HG02884 (cell line): Measurements from ENCODE around the gene C17orf75.

Source experiments
- ATAC-seq: cut with Tn5 transposase; IDR thresholded peaks from one replicate; pipeline ENCODE4 v1.9.1; 2021; ENCODE audit warnings: mild to moderate bottlenecking, moderate library complexity; ENCODE audit not compliant: unreplicated experiment

Gene C17orf75

DNA sequence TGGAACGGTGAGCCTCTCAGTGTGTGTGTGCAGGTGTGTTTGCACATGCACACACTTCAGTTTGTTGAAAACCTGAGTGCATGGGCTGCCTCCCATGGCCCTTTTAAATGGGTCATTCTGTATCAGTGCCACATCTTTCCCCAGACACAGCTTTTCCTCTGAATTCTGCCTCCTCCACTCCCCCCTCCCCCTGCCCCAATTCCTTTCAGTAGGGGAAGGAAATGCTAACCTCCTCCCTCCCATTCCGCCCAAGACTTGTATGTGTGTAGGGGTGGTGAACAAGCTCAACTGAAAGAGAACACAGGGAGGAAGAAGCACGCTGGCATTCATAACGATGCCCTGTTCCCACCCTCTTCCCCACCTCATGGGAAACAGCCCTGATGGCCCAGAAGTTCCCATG lies 34.3 kb downstream of the C17orf75 start:
- no peak for ATAC-seq

DNA sequence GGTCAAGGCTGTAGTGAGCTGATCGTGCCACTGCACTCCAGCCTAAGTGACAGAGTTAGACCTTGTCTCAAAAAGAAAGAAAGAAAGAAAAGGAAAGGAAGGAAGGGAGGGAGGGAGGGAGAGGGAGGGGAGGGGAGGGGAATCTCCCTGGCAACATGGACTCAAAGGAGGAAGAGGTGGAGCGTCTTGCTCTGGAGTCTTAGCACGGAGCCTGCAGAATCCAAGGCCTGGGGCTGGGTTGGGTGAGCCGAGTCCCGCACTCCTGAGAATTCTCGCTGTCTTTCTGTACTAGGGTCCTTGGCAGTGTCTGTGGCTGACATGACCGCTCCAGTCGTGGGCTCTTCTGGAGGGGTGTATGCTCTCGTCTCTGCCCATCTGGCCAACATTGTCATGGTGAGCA lies 36.9 kb downstream of the C17orf75 start:
- no peak for ATAC-seq

DNA sequence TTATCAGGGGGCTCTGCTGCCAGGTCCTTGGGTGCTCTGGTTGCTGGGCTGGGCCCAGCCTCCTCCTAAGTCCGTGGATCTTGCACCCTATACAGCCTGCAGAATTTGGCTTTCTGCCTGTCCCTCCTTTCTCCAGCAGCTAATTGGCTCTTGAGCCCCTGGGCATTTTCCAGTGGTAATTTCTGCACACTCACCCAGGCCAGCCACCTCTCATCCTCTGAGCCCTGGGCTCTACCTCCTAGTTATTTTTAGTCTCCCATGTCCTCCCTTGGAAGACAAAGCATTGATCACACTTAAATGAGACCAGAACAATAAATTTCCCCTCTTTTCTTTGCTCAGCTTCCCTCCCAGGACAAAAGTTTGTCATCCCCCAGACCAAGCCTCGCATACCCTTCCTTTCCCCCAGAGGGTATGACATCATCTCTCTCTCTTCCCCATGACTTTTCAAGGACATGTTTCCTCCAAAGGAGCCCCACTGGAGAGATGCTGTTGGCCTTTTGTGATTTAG lies 38.1 kb downstream of the C17orf75 start:
- ATAC-seq, result no peak

DNA sequence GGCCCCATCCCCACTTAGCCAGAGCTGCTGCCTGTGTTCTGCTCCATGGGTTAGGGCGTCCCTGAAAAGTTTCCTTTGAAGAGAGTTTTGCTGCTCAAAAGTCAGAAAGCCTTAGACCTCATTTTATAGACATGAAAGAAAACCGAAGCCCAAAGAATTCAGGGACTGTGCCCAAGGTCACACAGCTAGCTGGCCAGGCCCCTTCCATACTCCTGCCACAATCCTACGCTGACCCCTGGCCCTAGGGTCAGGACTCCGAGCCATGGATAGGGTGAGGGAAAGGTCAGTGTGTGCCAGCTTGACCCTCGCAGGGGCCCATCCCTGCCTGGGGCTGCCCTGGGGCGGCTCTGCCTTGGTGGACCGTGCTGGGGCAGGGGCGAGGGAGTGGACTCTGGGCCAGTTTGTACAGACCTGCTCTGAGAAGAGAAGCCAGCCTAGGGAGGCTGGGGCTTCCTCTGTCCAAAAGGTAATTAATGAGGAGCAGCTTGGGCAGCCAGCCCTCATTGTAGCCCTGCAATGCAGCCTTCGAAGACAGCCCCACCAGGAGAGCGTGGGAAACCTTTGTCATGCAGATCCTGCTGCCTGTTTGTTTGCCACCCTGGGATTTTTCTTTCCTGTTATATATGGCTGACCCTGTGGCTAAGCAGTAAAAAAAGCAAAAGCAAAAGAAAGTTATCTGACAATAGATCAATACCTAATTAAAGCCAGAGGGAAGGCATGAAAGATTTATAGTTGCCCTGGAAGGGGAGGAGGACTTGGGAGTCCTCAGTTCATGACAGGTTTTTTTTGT lies 38.9 kb downstream of the C17orf75 start:
- ATAC-seq, result no peak

DNA sequence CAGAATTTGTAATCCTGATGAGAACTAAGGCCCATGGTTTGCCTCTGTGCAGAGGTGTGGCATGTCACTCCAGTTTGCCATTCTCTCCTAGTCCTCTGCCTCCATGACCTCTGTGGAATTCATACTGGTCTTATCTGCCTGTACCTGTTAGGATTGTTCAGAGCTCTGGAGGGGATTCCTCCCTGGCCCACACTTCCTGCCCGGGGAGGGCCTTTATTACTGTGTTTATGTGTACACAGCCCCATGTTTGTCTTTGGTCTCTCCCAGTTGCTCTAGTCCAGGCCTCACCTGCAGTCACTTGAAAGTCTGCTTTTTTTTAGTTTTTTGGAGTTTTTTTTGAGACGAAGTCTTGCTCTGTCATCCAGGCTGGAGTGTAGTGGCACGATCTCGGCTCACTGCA lies 39.9 kb downstream of the C17orf75 start:
- no peak for ATAC-seq

DNA sequence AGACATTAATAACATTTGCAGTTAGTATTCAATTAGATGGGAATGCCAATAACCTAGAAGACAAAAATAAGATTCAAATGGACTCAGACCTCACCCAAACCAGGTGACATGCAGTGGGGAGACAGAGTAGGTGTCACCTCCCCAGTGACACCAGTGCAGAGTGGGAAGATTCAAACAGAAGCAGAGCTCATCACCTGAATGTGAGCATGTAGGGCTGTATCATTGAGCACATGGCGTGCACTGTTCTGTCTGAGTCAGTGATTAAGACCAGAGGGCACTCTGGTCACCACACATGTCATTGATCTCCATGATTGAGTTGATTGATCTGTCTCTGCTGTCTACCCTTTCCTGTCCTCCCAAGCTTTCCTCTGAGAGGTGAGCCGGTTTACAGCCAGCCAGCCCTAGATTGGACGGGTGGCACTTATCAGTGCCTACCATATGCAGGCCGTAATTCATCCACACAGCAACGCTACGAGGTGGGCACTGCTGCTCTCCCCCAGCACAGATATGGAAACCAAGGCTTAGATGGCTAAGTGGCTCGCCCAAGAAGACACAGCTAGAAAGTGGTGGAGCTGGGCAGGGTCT lies 42.3 kb downstream of the C17orf75 start:
- no peak for ATAC-seq

DNA sequence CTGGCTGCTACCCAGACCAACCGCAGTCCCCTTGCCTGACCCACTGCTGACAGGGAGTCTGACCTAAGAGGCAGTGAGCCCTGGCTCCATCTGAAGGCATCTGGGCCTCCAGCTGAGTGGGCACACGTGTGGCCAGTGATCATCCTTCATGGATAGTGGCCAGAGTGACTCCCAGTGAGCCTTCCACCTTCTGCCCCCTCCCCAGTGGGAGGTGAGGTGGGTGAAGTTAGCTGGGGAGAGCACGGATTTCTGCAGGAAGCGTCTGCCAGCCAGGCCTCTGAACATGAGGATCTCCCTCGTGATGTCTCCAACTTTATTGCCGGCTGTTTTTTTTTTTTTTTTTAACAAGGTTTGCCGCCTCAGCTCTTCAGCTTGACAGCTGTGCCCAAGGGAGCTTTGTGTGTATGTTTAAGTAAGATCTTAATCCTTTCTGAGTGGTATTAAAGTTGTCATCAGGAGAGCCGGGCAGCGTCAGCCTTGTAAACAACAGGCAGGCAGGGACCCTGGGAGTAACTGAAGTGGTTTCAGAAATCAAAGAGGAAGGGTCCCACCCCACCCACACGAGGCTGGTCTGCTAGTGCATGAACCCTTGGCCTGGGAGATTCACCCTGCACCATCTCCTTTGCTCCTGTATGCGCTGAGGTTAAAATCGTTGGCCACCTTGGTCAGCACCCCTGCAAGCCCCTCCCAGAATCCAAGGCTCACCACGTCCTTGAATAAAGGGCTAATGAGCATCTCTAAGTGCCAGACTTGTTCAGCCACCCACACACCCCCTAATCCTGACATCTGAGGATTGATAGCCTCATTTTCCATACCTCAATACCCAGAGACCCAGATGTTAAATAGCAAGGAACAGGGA lies 43.0 kb downstream of the C17orf75 start:
- no peak for ATAC-seq

DNA sequence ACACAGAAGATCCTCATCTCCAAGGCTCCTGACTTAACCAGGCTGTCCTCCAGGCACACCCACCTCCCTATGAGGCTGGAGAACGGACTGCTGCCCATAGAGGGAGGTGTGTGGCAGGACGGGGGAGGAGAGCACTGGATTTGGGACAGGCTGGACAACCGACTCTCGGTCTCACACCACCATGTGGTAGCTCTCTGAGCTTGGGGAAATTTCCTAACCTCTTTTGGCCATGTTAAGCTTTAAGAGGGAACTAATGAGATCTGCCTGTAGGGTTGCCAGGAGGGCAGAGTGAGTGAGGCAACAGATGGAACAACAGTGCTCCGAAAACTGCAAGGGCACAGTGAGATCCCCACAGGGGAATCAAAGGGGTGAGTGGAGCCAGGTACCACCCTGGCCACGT lies 43.7 kb downstream of the C17orf75 start:
- no peak for ATAC-seq

DNA sequence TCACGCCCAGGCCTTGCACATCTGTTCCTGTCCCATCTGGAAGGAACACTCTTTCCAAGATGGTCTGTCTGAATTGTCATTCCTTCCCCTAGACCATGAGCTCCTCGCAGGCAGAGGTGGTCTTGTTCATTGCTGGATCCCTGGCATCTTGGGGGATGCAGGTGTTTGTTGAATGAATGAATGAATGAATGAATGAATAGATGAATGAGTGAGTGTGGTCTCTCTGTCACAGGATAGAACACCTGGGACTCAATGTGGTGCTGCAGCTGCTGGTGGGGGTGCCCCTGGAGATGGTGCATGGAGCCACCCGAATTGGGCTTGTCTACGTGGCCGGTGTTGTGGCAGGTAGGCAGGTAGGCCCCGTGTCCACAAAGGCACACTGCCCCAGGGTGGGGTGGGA lies 44.1 kb downstream of the C17orf75 start:
- no peak for ATAC-seq

DNA sequence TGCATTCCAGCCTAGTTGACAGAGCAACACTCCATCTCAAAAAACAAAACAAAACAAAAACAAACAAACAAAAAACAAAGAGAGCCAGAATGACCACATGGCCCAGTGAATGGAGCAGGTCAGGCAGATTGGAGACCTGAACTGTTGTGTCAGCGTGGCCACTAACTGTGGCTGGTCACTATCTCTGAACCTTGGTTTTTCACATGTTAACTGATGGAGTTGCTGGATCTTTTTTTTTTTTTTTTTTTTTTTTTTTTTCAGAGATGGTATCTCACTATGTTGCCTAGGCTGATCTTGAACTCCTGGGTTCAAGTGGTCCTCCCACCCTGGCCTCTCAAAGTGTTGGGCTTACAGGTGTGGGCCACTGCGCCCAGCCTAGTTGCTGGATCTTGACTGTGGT lies 44.5 kb downstream of the C17orf75 start:
- no peak for ATAC-seq

DNA sequence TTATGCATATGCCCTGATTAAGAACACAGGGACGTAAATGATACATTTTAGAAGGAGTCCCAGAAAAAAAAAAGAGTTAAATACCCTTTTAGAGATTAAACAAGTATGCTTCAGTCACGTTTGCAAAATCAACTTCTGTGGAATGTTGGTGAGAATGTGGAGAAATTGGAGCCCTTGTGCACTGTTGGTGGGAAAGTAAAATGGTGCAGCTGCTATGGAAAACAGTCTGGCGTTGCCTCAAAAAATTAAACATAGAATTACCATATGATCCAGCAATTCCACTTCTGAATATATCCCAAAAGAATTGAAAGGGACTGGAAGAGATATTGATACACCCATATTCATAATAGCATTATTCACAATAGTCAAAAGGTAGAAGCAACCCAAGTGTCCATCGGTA lies 49.9 kb downstream of the C17orf75 start:
- no peak for ATAC-seq

DNA sequence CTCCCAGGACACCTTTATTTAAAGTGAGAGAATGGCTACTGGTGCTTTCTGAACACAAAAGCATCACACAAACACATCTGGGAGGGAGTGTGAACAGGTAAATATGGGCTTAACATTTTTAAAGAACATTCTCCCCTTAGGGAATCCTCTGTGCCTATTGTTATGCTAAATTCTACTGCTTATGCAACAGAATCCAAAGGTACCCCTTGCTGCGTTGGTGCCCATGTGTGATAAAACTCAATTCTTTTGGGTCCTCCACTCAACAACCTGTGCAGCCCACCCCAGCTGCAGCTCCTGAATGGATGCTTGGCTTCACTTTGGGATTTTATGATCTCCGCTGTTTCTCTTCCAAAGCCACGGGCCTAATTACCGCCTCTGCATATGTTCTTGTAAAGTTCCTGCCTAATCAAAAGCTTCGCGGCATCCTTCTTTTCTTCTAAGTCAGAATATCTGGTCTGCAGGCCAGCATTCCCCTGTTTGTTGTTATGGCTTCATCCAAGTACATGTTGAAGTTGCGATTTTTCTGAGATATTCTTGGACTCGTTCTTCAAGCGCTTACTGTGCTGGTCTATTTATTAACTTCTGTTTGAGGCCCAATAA lies 52.4 kb downstream of the C17orf75 start:
- ATAC-seq, result no peak

DNA sequence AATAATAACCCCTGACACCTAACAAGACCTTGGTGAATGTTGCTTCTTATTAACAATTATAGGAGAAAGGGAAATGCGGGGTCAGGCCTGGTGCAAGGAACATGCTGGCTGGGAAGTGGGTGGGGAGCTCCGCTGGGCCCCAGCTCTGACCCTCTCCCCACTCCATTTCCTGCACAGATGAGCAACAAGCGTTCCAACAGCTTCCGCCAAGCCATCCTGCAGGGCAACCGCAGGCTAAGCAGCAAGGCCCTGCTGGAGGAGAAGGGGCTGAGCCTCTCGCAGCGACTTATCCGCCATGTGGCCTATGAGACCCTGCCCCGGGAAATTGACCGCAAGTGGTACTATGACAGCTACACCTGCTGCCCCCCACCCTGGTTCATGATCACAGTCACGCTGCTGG lies 53.4 kb downstream of the C17orf75 start:
- ATAC-seq, result no peak

DNA sequence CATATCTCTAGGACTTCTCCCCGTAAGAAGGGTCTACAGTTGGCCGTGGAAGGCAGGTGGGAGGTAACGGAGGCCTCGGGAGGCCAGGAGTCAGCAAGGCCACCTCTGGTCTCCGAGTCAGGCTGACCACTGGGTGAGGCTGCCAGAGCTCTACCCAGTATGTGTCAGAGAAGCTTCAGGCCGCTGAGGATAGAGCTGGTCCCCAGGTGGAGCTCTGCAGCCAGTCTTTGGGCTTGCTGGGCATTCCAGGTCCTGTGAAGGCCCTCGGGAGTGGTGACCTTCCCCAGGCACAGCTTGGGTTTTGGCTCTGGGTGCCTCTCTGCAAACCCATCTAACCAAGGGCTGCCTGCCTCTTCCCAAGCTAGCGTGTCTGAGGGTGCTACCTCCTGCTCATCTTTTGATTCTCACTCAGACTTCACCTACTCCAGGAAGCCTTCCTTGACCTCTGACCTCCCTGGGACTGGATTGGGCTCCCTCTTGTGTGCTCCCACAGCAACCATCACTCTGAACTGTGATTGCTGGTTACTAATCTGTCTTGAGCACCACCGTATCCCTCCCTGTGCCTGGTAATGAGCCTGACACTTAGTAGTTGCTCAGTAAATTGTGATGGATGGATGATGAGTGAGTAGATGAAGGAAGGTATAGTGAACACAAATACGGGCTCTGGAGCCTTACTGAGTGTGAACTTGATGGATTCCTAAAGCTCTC lies 54.0 kb downstream of the C17orf75 start:
- ATAC-seq, result no peak

DNA sequence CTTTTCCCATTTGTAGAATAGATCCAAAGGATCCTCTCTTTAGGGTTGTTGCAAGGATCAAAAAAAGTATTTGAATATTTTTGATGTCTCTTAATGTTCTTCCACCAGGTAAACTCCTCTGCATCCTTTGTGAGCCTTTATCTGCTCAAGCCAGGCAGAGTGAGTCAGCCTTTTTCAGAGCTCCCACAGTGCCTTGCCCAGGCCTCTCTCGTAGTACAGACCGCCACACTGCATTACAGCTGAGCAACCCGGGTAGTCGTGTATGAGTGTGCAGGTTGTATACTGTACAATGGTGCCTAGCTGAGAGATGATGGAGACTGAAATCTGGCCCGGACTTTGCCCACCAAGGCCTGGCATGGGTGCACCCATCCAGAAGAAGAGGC lies 55.5 kb downstream of the C17orf75 start:
- ATAC-seq, result no peak

DNA sequence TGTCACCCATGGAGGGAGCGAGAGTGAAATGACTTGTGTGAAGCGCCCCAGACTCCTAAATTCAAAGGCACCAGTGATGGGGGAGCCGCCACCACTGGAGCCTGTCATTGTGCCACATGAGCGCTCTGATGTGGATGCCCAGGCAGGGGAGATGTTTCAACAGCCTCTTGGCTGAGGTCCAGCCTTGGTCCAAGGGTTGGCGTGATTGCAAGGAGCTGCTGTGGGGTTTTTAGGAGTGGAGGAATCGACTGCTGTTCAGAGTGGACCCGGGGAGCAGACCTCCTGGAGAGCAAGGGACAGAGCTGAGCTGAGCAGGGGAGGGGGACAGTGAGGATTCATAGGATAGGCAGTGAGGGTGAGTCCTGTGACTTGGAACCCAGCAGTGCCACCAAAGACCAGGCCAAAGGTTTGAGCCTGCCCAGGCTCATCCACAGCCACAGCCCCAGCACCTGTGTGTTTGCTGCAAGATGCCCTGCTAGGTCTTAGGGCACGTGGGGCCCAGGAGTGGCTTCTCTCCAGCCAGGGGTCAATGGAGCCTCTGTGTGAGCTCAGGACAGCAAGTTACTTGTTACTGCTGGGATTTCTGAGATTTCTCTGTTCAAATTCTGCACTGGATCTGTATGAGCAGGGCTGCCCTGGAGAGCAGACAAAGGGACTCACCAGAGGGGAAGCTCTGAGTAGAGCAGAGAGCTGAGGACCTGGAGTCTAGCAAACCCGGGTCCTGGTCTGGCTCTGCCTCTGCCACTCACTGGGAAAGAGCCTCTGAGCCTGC lies 56.0 kb downstream of the C17orf75 start:
- no peak for ATAC-seq

DNA sequence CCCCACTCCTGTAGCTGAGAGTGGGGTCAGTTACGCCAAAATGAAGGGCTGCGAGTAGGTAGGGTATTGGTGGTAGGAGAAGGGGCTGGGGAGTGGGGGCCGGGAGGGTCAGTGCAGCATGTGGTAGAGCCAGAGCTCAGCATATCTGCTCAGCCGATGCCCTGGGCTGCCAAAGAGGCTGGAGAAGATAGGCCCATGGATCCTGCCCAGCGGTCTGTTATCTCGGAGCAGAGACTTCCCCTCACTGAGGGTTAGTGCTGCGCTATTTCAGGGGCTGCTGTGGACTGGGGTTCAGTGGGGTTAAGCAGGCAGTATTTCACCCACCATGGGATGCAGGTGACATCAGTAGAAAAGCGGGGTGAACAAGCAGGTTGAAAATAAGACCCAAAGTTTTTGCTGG lies 56.7 kb downstream of the C17orf75 start:
- ATAC-seq, result no peak

DNA sequence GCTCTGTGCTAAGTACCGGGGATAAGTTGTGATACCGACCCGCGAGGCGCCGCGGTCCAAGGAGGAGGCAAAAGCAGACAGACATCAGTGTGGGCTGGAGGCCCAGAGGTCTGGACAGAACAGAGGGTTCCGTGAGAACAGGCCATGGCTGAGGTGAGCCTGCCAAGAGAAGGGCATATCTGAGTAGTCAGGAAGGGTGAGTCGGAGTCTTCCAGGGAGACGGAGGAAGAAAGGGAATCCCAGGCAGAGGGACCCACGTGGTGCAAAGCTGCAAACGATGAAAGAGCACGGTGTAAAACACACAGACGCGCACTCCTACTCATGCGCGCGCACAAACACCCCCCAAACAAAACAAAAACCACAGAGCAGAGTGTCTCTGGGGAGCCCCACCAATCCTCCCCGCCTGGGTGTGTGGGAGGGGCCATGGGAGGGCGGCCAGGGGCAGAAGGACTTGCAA lies 58.2 kb downstream of the C17orf75 start:
- no peak for ATAC-seq

DNA sequence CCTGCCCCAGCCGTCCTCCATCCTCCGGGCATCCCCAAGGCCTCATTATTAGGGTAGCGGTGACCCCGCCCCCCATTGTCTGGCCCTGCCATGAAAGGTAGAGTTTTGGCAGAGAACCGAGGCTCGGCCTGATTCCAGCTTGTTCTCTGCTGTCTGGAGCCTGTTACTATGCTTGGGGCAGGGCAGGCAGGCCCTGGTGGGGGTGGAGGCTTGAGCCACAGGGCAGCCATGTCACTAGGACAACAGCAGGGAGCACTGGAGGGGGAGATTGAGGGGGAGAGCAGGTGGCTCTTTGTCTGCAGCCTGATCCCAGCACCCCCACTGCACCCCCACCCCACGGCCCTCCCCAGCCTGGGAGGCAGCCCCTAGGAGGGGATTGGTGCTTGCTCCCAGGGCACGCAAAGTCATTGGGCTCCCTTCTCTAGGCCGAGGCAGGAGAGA lies 60.9 kb downstream of the C17orf75 start:
- no peak for ATAC-seq
